Measurements from ENCODE around the gene CFAP92. TPM values are rescaled to one million over a fixed set of nuclear protein-coding genes. Genes with fewer than 3 reads are reported as not detected.

CFAP92 gene
- total and polyA plus RNA-seq, 2 donors: 2.0 to 10.0 TPM

DNA sequence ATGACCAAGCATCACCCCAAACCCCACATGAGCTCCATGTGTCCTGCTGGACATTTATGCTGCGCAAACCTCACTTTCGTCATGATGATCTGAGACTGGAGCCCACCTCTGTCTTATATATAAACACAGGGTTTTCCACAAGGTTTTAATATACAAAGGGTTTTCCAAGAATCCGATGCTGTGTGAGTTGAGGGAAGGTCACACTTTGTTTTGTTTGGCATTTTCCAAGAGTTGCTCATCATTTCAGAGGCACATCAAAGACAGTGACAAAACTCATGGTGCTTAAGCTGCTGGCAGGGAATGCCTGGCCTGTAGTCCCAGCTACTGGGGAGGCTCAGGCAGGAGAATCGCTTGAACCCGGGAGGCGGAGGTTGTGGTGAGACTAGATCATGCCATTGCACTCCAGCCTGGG lies 27.3 kb upstream of the CFAP92 start:
- Histone ChIP-seq H3K4me3 (ENCODE audit: low read length in 2 of 2) (no peak overlapping the region), H3K27ac (ENCODE audit: low read depth in 1 of 2, low read length in 1 of 2) (no peak overlapping the region), H3K4me1 (ENCODE audit: control insufficient read depth in 2 of 2, insufficient read depth in 2 of 2, low read length in 2 of 2) (peaks cover 9 to 41% of the 10 kb centered on the region in 2 donors), H3K36me3 (ENCODE audit: control insufficient read depth in 2 of 2, insufficient read depth in 2 of 2, low read length in 1 of 2) (no peaks in the 10 kb centered on the region), H3K27me3 (ENCODE audit: control insufficient read depth in 2 of 2, insufficient read depth in 1 of 2, low read length in 1 of 2) (no peaks in the 10 kb centered on the region), H3K9me3 (ENCODE audit: control insufficient read depth in 2 of 2, insufficient read depth in 1 of 2, low read length in 1 of 2) (peaks cover 0 to 4% of the 10 kb centered on the region in 2 donors)
- no peak for DNase-seq (ENCODE audit: low read depth in 6 of 9, low spot score in 9 of 9)
- 96% methylated on average over 6 of the region's 6 CpGs for WGBS

- Histone ChIP-seq H3K27me3 (ENCODE audit: control insufficient read depth in 2 of 2, insufficient read depth in 1 of 2, low read length in 1 of 2) (no peaks in the 10 kb centered on the region), H3K9me3 (ENCODE audit: control insufficient read depth in 2 of 2, insufficient read depth in 1 of 2, low read length in 1 of 2) (peaks cover 0 to 4% of the 10 kb centered on the region in 2 donors), H3K4me1 (ENCODE audit: control insufficient read depth in 2 of 2, insufficient read depth in 2 of 2, low read length in 2 of 2) (peaks cover 13 to 41% of the 10 kb centered on the region in 2 donors), H3K36me3 (ENCODE audit: control insufficient read depth in 2 of 2, insufficient read depth in 2 of 2, low read length in 1 of 2) (no peaks in the 10 kb centered on the region), H3K27ac (ENCODE audit: low read depth in 1 of 2, low read length in 1 of 2) (no peak overlapping the region), H3K4me3 (ENCODE audit: low read length in 2 of 2) (no peak overlapping the region)
- DNase-seq (ENCODE audit: low read depth in 6 of 9, low spot score in 9 of 9): no peak
- WGBS: 84% methylated on average over 5 of the region's 5 CpGs
Measured at GRCh38 chr3:129020691-129021090, 26.8 kb upstream of the CFAP92 start.

DNA sequence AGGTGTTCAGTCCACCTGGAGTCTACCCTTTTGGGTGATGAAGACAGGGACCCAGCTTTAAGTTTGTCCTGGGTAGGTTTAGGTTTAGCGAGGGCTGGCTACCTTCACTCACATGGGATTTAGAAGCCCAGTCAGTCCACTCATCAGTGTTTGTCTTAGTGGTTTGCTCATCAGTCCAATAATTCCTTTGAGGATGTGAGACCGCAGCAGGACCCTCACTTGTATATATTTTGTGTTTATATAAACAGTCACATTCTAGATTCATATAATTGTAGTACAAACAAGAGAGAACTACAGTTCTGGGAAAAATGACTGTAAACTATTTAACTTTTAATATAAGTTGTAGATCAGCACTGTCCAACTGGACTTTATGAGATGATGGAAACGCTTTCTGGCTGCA lies 25.4 kb upstream of the CFAP92 start:
- H3K9me3 ChIP-seq (ENCODE audit: control insufficient read depth in 2 of 2, insufficient read depth in 1 of 2, low read length in 1 of 2): peaks cover 0 to 4% of the 10 kb centered on the region in 2 donors
- no peaks in the 10 kb centered on the region for H3K36me3 ChIP-seq (ENCODE audit: control insufficient read depth in 2 of 2, insufficient read depth in 2 of 2, low read length in 1 of 2)
- no peaks in the 10 kb centered on the region for H3K27me3 ChIP-seq (ENCODE audit: control insufficient read depth in 2 of 2, insufficient read depth in 1 of 2, low read length in 1 of 2)
- WGBS: 96% methylated on average over 3 of the region's 3 CpGs
- peaks cover 20 to 51% of the 10 kb centered on the region in 2 donors for H3K4me1 ChIP-seq (ENCODE audit: control insufficient read depth in 2 of 2, insufficient read depth in 2 of 2, low read length in 2 of 2)
- DNase-seq (ENCODE audit: low read depth in 6 of 9, low spot score in 9 of 9): no peak
- H3K27ac ChIP-seq (ENCODE audit: low read depth in 1 of 2, low read length in 1 of 2): no peak overlapping the region
- H3K4me3 ChIP-seq (ENCODE audit: low read length in 2 of 2): no peak overlapping the region

DNA sequence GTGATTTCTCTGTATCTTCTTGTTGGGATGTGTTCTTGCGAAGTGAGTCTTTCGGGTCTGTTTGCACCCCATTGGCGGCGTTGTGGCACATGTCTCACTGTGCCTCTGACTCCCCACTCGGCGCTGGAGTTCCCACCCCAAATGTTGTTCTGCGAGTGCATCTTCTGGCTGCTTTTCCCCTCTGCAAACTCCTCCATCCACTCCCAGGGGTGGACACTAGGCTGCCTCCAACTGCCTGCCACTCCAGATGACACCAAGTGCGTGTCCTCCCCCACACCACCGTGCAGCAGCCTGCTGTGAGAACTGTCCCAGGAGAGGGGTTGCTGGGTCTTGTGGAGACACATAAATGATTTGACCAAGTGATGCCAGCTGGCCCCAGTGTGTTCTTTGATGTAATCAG lies 24.9 kb upstream of the CFAP92 start:
- Histone ChIP-seq H3K27me3 (ENCODE audit: control insufficient read depth in 2 of 2, insufficient read depth in 1 of 2, low read length in 1 of 2) (no peaks in the 10 kb centered on the region), H3K4me1 (ENCODE audit: control insufficient read depth in 2 of 2, insufficient read depth in 2 of 2, low read length in 2 of 2) (peaks cover 20 to 51% of the 10 kb centered on the region in 2 donors), H3K36me3 (ENCODE audit: control insufficient read depth in 2 of 2, insufficient read depth in 2 of 2, low read length in 1 of 2) (no peaks in the 10 kb centered on the region), H3K9me3 (ENCODE audit: control insufficient read depth in 2 of 2, insufficient read depth in 1 of 2, low read length in 1 of 2) (peaks cover 0 to 4% of the 10 kb centered on the region in 2 donors), H3K27ac (ENCODE audit: low read depth in 1 of 2, low read length in 1 of 2) (no peak overlapping the region), H3K4me3 (ENCODE audit: low read length in 2 of 2) (no peak overlapping the region)
- 94% methylated on average over 9 of the region's 9 CpGs for WGBS
- DNase-seq (ENCODE audit: low read depth in 6 of 9, low spot score in 9 of 9): no peak

- WGBS: 75% methylated on average over 2 of the region's 2 CpGs
- Histone ChIP-seq H3K4me1 (ENCODE audit: control insufficient read depth in 2 of 2, insufficient read depth in 2 of 2, low read length in 2 of 2) (peaks cover 20 to 51% of the 10 kb centered on the region in 2 donors), H3K27me3 (ENCODE audit: control insufficient read depth in 2 of 2, insufficient read depth in 1 of 2, low read length in 1 of 2) (no peaks in the 10 kb centered on the region), H3K9me3 (ENCODE audit: control insufficient read depth in 2 of 2, insufficient read depth in 1 of 2, low read length in 1 of 2) (peaks cover 0 to 4% of the 10 kb centered on the region in 2 donors), H3K4me3 (ENCODE audit: low read length in 2 of 2) (no peak overlapping the region), H3K36me3 (ENCODE audit: control insufficient read depth in 2 of 2, insufficient read depth in 2 of 2, low read length in 1 of 2) (no peaks in the 10 kb centered on the region), H3K27ac (ENCODE audit: low read depth in 1 of 2, low read length in 1 of 2) (no peak overlapping the region)
- no peak for DNase-seq (ENCODE audit: low read depth in 6 of 9, low spot score in 9 of 9)
Measured at GRCh38 chr3:129018271-129018670, 24.4 kb upstream of the CFAP92 start.

DNA sequence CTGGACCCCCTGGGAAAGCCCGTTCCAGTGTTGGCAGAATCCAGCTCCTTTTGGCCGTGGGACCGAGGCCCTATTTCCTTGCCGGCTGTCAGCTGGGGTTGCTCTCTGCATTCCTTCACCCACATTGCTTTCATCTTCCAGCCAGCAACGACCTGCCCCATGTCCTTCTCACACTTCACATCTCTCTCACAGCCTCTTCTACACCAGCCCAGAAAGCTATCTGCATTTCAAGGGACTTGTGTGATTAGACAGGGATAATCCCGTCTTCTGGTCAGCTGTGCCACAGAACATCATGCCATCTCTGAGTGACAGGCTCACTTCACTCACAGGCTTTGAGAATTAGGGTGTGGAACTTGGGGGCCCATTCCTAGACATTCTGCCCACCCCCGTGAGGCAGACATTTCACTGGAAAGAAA lies 23.6 kb upstream of the CFAP92 start:
- Histone ChIP-seq H3K4me1 (ENCODE audit: control insufficient read depth in 2 of 2, insufficient read depth in 2 of 2, low read length in 2 of 2) (peaks cover 20 to 44% of the 10 kb centered on the region in 2 donors), H3K36me3 (ENCODE audit: control insufficient read depth in 2 of 2, insufficient read depth in 2 of 2, low read length in 1 of 2) (no peaks in the 10 kb centered on the region), H3K27ac (ENCODE audit: low read depth in 1 of 2, low read length in 1 of 2) (peak overlapping the region; percentile 66 to 98), H3K27me3 (ENCODE audit: control insufficient read depth in 2 of 2, insufficient read depth in 1 of 2, low read length in 1 of 2) (no peaks in the 10 kb centered on the region), H3K9me3 (ENCODE audit: control insufficient read depth in 2 of 2, insufficient read depth in 1 of 2, low read length in 1 of 2) (peaks cover 0 to 1% of the 10 kb centered on the region in 2 donors), H3K4me3 (ENCODE audit: low read length in 2 of 2) (no peak overlapping the region)
- DNase-seq (ENCODE audit: low read depth in 6 of 9, low spot score in 9 of 9): no peak
- 80% methylated on average over 7 of the region's 7 CpGs for WGBS

- H3K27me3 ChIP-seq (ENCODE audit: control insufficient read depth in 2 of 2, insufficient read depth in 1 of 2, low read length in 1 of 2): no peaks in the 10 kb centered on the region
- H3K4me1 ChIP-seq (ENCODE audit: control insufficient read depth in 2 of 2, insufficient read depth in 2 of 2, low read length in 2 of 2): peaks cover 20 to 38% of the 10 kb centered on the region in 2 donors
- DNase-seq (ENCODE audit: low read depth in 6 of 9, low spot score in 9 of 9): no peak
- H3K4me3 ChIP-seq (ENCODE audit: low read length in 2 of 2): no peak overlapping the region
- H3K36me3 ChIP-seq (ENCODE audit: control insufficient read depth in 2 of 2, insufficient read depth in 2 of 2, low read length in 1 of 2): no peaks in the 10 kb centered on the region
- peak overlapping the region; percentile 95 to 98 for H3K27ac ChIP-seq (ENCODE audit: low read depth in 1 of 2, low read length in 1 of 2)
- WGBS: 95% methylated on average over 14 of the region's 14 CpGs
- no peaks in the 10 kb centered on the region for H3K9me3 ChIP-seq (ENCODE audit: control insufficient read depth in 2 of 2, insufficient read depth in 1 of 2, low read length in 1 of 2)
Measured at GRCh38 chr3:129016720-129017483, 23.0 kb upstream of the CFAP92 start.

DNA sequence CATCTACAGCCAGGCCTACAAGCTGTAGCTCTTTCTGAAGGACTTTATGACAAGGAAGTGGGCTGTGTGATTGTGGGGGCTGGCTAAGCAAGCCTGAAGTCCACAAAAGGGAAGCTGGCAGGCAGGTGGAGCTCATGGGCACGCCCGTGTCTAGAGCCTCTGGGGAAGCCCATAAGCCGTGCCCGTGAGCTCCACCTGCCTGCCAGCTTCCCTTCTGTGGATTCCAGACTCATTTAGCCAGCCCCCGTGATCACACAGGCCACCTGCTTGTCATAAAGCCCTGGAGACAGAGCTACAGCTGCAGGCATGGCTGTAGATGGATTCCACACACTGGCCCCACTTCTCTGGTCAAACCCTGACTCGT lies 22.5 kb upstream of the CFAP92 start:
- peaks cover 20 to 38% of the 10 kb centered on the region in 2 donors for H3K4me1 ChIP-seq (ENCODE audit: control insufficient read depth in 2 of 2, insufficient read depth in 2 of 2, low read length in 2 of 2)
- peak overlapping the region; percentile 95 to 98 for H3K27ac ChIP-seq (ENCODE audit: low read depth in 1 of 2, low read length in 1 of 2)
- H3K4me3 ChIP-seq (ENCODE audit: low read length in 2 of 2): peak overlapping the region; percentile 31 to 39
- no peaks in the 10 kb centered on the region for H3K36me3 ChIP-seq (ENCODE audit: control insufficient read depth in 2 of 2, insufficient read depth in 2 of 2, low read length in 1 of 2)
- 5% methylated on average over 6 of the region's 6 CpGs for WGBS
- H3K9me3 ChIP-seq (ENCODE audit: control insufficient read depth in 2 of 2, insufficient read depth in 1 of 2, low read length in 1 of 2): no peaks in the 10 kb centered on the region
- DNase-seq (ENCODE audit: low read depth in 6 of 9, low spot score in 9 of 9): peak in 4 of 9 donors; percentile 75 to 91 (median 82)
- H3K27me3 ChIP-seq (ENCODE audit: control insufficient read depth in 2 of 2, insufficient read depth in 1 of 2, low read length in 1 of 2): no peaks in the 10 kb centered on the region

DNA sequence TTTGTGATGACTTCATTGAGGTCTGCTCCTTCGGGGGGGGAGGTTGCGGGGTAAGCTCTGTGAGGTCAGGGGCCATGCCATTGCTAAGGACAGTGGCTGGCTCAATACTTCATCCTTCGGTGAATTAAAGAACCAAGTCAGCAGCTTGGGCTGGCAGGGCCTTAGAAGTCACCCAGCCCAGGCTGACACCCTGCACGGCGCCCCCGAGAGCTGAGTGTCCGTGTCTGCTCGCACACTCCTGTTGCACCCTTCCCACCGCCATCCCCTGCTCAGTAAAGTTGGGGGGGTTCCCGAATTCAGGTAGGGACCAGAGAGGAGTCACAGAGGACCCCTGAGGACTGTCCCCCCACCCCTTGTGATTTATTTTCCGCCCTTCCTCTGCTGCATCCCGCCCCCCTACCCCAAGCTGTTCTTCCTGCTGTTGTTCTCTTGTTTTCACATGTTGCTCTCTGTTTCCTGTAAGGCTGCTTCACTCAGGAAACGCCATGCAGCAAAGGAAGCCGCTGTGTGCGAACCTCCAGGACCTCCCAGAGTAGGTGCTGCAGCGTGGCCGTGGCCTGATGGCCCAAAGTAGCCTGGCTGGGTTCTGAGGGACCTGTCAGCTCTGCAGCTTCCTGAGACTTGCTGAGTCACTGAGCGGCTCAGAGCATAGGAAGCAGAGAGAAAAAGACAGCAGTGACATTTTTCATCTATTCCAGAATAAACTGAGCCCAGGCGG lies 21.7 kb upstream of the CFAP92 start:
- peaks cover 20 to 36% of the 10 kb centered on the region in 2 donors for H3K4me1 ChIP-seq (ENCODE audit: control insufficient read depth in 2 of 2, insufficient read depth in 2 of 2, low read length in 2 of 2)
- peak overlapping the region; percentile 31 to 39 for H3K4me3 ChIP-seq (ENCODE audit: low read length in 2 of 2)
- H3K27me3 ChIP-seq (ENCODE audit: control insufficient read depth in 2 of 2, insufficient read depth in 1 of 2, low read length in 1 of 2): no peaks in the 10 kb centered on the region
- peak in 3 of 9 donors; percentile 59 to 87 (median 73) for DNase-seq (ENCODE audit: low read depth in 6 of 9, low spot score in 9 of 9)
- WGBS: 26% methylated on average over 19 of the region's 19 CpGs
- no peaks in the 10 kb centered on the region for H3K36me3 ChIP-seq (ENCODE audit: control insufficient read depth in 2 of 2, insufficient read depth in 2 of 2, low read length in 1 of 2)
- H3K9me3 ChIP-seq (ENCODE audit: control insufficient read depth in 2 of 2, insufficient read depth in 1 of 2, low read length in 1 of 2): no peaks in the 10 kb centered on the region
- peak overlapping the region; percentile 95 to 98 for H3K27ac ChIP-seq (ENCODE audit: low read depth in 1 of 2, low read length in 1 of 2)

All from thymus (tissue), 11 donors.